Epithelial cell of proximal tubule (primary cell): ENCODE measurements around the gene KAT7. TPM values are rescaled to one million over a fixed set of nuclear protein-coding genes. Genes with fewer than 3 reads are reported as not detected.

ENCODE experiments used
- DNase-seq: peaks from one replicate; pipeline ENCODE4 v3.0.0-alpha.2; 2011; ENCODE audit warnings: low read depth
- H3K4me3 ChIP-seq: 2 replicates; pipeline ENCODE4 v1.5.1; 2011; ENCODE audit warnings: low read depth, mild to moderate bottlenecking, low read length
- total RNA-seq: library from RNA; depleted of rRNA; stranded (reverse); fragments of >200 nt; gene quantifications from 2 replicates; pipeline ENCODE4 v1.2.3, GENCODE V29; 2015
- TF ChIP-seq, protein P1 (sequence below): conservative IDR thresholded peaks from 2 replicates; pipeline ENCODE4 v1.5.1; 2012; ENCODE audit warnings: low read depth, mild to moderate bottlenecking, low read length

Gene KAT7
- total RNA-seq, 1 donor from 2014 or later = 20.9 TPM

DNA sequence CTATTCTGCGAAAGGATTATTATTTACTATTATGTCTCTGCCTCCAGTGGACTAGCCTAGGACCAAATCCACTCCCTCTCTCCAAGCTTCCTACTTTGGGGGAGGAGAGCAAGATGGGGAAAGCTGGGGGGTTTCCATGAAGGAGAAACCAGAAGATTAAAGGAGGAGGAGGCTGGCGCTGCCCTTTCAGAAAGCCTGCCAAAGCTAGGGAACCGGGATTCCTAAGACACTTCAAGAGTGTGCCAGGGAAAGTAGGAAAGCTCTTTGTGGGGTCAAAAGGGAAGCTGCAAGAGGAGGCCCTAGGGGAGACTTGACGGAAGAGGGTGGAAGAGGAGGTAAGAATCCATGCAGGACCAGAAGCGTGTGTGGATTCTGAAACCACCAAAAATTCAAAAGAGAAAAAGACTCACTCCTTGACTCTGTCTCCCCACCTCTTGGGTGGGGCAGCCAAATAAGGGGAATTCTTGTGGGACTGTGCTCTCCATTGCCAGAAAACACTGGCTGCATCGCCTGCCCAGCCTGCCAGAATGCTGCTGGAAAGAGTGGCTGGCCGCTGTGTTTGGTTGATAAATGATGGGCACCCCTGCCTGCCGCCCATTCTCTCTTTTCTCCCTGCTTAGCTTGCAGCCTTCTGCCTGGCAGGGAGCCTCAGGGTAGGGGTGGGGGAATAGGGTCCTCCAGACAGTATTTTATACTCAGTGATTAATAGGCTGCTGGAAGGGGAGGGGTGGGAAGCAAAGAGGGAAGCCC is 11.8 kb upstream of the KAT7 start:
- no peak for DNase-seq
- no peak overlapping the region for H3K4me3 ChIP-seq
- TF ChIP-seq, protein P1, sequence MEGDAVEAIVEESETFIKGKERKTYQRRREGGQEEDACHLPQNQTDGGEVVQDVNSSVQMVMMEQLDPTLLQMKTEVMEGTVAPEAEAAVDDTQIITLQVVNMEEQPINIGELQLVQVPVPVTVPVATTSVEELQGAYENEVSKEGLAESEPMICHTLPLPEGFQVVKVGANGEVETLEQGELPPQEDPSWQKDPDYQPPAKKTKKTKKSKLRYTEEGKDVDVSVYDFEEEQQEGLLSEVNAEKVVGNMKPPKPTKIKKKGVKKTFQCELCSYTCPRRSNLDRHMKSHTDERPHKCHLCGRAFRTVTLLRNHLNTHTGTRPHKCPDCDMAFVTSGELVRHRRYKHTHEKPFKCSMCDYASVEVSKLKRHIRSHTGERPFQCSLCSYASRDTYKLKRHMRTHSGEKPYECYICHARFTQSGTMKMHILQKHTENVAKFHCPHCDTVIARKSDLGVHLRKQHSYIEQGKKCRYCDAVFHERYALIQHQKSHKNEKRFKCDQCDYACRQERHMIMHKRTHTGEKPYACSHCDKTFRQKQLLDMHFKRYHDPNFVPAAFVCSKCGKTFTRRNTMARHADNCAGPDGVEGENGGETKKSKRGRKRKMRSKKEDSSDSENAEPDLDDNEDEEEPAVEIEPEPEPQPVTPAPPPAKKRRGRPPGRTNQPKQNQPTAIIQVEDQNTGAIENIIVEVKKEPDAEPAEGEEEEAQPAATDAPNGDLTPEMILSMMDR = no peak

DNA sequence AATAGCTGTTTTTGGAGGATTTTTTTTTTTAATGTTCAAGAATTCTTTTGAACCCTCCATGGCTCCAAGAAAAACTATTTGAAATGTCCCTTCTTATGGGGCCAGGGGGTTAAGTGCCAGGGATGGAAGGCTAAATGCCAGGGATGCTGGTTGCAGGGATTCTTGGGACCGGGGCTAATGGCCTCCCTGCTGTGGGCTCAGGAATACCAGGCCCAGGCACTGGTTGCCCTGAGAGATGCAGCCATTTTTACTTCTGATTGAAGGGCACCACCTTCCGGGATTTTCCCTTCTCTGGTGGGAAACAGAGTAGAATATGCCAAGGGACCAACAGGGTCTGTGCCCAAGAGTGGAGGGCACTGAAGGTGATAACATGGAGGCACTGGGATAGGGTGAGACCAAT is 10.9 kb upstream of the KAT7 start:
- TF ChIP-seq, protein P1 = no peak
- no peak for DNase-seq
- H3K4me3 ChIP-seq = no peak overlapping the region

GRCh38 chr17:49779156-49779738 is 9.2 kb upstream of the KAT7 start:
- no peak for DNase-seq
- H3K4me3 ChIP-seq = no peak overlapping the region
- TF ChIP-seq, protein P1 = no peak

- no peak overlapping the region for H3K4me3 ChIP-seq
- DNase-seq = no peak
- TF ChIP-seq, protein P1 = peak; percentile 78
Measured at GRCh38 chr17:49779739-49780231, 8.7 kb upstream of the KAT7 start.

DNA sequence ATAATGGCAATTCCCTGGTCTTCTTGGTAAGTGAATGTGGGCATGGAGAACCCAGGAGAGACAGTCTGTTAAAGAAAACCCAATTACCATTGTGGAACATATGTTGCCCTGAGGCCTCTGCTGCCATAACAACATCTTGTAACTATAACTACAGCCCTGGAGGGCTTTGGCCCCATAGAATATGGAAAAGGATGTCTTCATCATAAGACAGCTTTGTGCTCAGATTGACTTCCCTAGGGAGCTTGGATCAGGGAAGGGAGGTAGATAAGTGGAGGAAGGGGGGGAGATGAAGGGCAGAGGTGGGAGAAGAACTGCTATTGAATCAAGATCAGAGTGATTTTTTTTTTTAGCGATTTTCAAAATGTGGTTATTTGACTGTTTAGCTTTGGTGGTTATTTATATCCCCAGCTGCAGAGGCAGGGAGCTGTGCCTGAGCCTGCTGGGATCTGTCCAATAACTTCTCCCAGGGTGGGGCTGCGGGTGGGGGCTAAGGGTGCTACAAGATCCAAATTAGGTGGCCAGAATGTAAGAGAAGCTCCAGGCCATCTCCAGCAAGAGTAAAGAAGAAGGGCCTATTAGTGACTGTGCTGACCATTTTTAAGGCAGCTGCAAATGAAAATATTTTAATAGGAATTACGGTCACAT is 5.3 kb upstream of the KAT7 start:
- TF ChIP-seq, protein P1 = no peak
- DNase-seq = no peak
- H3K4me3 ChIP-seq = no peak overlapping the region

- DNase-seq = no peak
Measured at GRCh38 chr17:49783791-49784190, 4.7 kb upstream of the KAT7 start.

More at GRCh38 chr17:49783791-49784190, 4.7 kb upstream of the KAT7 start:
- TF ChIP-seq, protein P1 = no peak
- H3K4me3 ChIP-seq = no peak overlapping the region
